Neuronal stem cell (in vitro differentiated cells): Measurements from ENCODE around the gene GNL3.

Source experiments
- DNase-seq: peaks from one replicate; pipeline ENCODE4 v3.0.0-alpha.2; 2013; ENCODE audit warnings: low spot score
- H2AFZ ChIP-seq: one replicate; pipeline ENCODE4 v1.6.1; 2013; ENCODE audit warnings: mild to moderate bottlenecking, low read length, inconsistent platforms
- H2AK5ac ChIP-seq: 2 replicates; pipeline ENCODE4 v1.6.1; 2013; ENCODE audit warnings: low read depth, mild to moderate bottlenecking, inconsistent platforms, low read length, moderate library complexity, mixed read lengths
- H2BK120ac ChIP-seq: 2 replicates; pipeline ENCODE4 v1.6.1; 2013; ENCODE audit warnings: low read depth, mild to moderate bottlenecking, inconsistent platforms, low read length, moderate library complexity, mixed read lengths
- H2BK12ac ChIP-seq: one replicate; pipeline ENCODE4 v1.6.1; 2013; ENCODE audit warnings: low read length, inconsistent platforms
- H2BK15ac ChIP-seq: 2 replicates; pipeline ENCODE4 v1.6.1; 2013; ENCODE audit warnings: mild to moderate bottlenecking, low read length, inconsistent platforms, mixed read lengths
- H2BK5ac ChIP-seq: one replicate; pipeline ENCODE4 v1.6.1; 2013; ENCODE audit warnings: inconsistent platforms, mild to moderate bottlenecking, low read length, moderate library complexity
- H3K14ac ChIP-seq: one replicate; pipeline ENCODE4 v1.6.1; 2013; ENCODE audit warnings: low read length, inconsistent platforms
- H3K18ac ChIP-seq: 2 replicates; pipeline ENCODE4 v1.6.1; 2013; ENCODE audit warnings: low read length, inconsistent platforms
- H3K23ac ChIP-seq: 2 replicates; pipeline ENCODE4 v1.6.1; 2013; ENCODE audit warnings: low read depth, mild to moderate bottlenecking, mixed read lengths, low read length, inconsistent platforms; ENCODE audit not compliant: poor library complexity
- H3K27ac ChIP-seq: replicated peaks from 3 replicates; pipeline ENCODE4 v1.5.1; 2013; ENCODE audit warnings: low read length, inconsistent platforms
- H3K27me3 ChIP-seq, 3 experiments: 2 replicates each; pipeline ENCODE4 v1.6.1; 2013; ENCODE audit warnings: low read length in 3 of 3, mild to moderate bottlenecking in 2 of 3, inconsistent platforms in 1 of 3, low read depth in 1 of 3, mixed read lengths in 1 of 3, moderate library complexity in 1 of 3; ENCODE audit not compliant: control insufficient read depth in 3 of 3, insufficient read depth in 3 of 3
- H3K36me3 ChIP-seq, 2 donors: replicated peaks in 1 of 2; 2 replicates each; pipeline ENCODE4 v1.6.1; 2013; ENCODE audit warnings: low read length in 2 of 2; ENCODE audit not compliant: control insufficient read depth in 2 of 2, insufficient read depth in 2 of 2
- H3K4ac ChIP-seq: 2 replicates; pipeline ENCODE4 v1.6.1; 2013; ENCODE audit warnings: inconsistent platforms, mild to moderate bottlenecking, low read length, moderate library complexity
- H3K4me1 ChIP-seq, 2 donors: 1 replicate in 1 of 2; 2 replicates in 1 of 2; pipeline ENCODE4 v1.6.1; 2013; ENCODE audit warnings: low read length in 2 of 2, low read depth in 1 of 2; ENCODE audit not compliant: control insufficient read depth in 2 of 2, insufficient read depth in 1 of 2
- H3K4me2 ChIP-seq: one replicate; pipeline ENCODE4 v1.6.1; 2013; ENCODE audit warnings: mild to moderate bottlenecking, low read length, inconsistent platforms; ENCODE audit not compliant: insufficient read depth, poor library complexity, severe bottlenecking
- H3K4me3 ChIP-seq, 2 donors: 2 replicates each; pipeline ENCODE4 v1.5.1; 2013; ENCODE audit warnings: low read length in 2 of 2, mild to moderate bottlenecking in 2 of 2, inconsistent platforms in 1 of 2, moderate library complexity in 1 of 2
- H3K79me1 ChIP-seq: one replicate; pipeline ENCODE4 v1.6.1; 2013; ENCODE audit warnings: low read depth, mild to moderate bottlenecking, inconsistent platforms, low read length, moderate library complexity
- H3K9ac ChIP-seq: one replicate; pipeline ENCODE4 v1.6.1; 2013; ENCODE audit warnings: mild to moderate bottlenecking, low read depth, low read length, inconsistent platforms; ENCODE audit not compliant: poor library complexity
- H3K9me3 ChIP-seq, 2 donors: replicated peaks in 1 of 2; 2 replicates each; pipeline versions ENCODE3 to v1.6.1; 2013; ENCODE audit warnings: low read length in 2 of 2, mild to moderate bottlenecking in 2 of 2, inconsistent platforms in 1 of 2, low read depth in 1 of 2, mixed read lengths in 1 of 2, moderate library complexity in 1 of 2; ENCODE audit not compliant: control insufficient read depth in 2 of 2, insufficient read depth in 1 of 2
- H4K8ac ChIP-seq: one replicate; pipeline ENCODE4 v1.6.1; 2013; ENCODE audit warnings: low read depth, mild to moderate bottlenecking, inconsistent platforms, low read length, moderate library complexity
- H4K91ac ChIP-seq: one replicate; pipeline ENCODE4 v1.6.1; 2013; ENCODE audit warnings: low read length, low read depth, mild to moderate bottlenecking, inconsistent platforms; ENCODE audit not compliant: poor library complexity
- WGBS, 2 donors: extraction: QIAGEN DNeasy Blood & Tissue Kit; methylation state at CpG; one replicate each; pipeline ENCODE4 v1.1.7; 2013; ENCODE audit warnings: missing lambda C conversion rate in 2 of 2, mixed read lengths in 1 of 2; ENCODE audit not compliant: insufficient read length in 2 of 2, insufficient replicate concordance in 1 of 2; ENCODE audit errors: extremely low coverage in 2 of 2; 5-methylcytosine and 5-hydroxymethylcytosine counted together

GNL3 gene

GRCh38 chr3:52681596-52681995 is 4.2 kb upstream of the GNL3 start:
- no peak overlapping the region for H2AFZ ChIP-seq
- no peak overlapping the region for H3K27ac ChIP-seq
- no peak for DNase-seq
- H3K4ac ChIP-seq, result no peak overlapping the region
- peaks cover 0 to 17% of the 10 kb centered on the region in 2 donors for H3K4me1 ChIP-seq
- H2BK5ac ChIP-seq, result no peak overlapping the region
- H3K4me3 ChIP-seq, result no peak overlapping the region
- H3K27me3 ChIP-seq, result no peaks in the 10 kb centered on the region
- no peak overlapping the region for H3K23ac ChIP-seq
- peaks cover 2% of the 10 kb centered on the region for H3K79me1 ChIP-seq
- no peak overlapping the region for H2BK15ac ChIP-seq
- no peak overlapping the region for H3K9ac ChIP-seq
- H3K18ac ChIP-seq, result no peak overlapping the region
- H2BK120ac ChIP-seq, result no peak overlapping the region
- H2AK5ac ChIP-seq, result no peak overlapping the region
- H3K9me3 ChIP-seq, result no peaks in the 10 kb centered on the region
- no peak overlapping the region for H4K91ac ChIP-seq
- WGBS, 2 donors, result no CpG with 5 or more reads among the region's 3 CpGs
- H3K14ac ChIP-seq, result no peak overlapping the region
- H3K4me2 ChIP-seq, result no peak overlapping the region
- peaks cover 14 to 66% of the 10 kb centered on the region in 2 donors for H3K36me3 ChIP-seq
- no peak overlapping the region for H2BK12ac ChIP-seq
- no peak overlapping the region for H4K8ac ChIP-seq

- H3K18ac ChIP-seq, result no peak overlapping the region
- no peak for DNase-seq
- H3K79me1 ChIP-seq, result peaks cover 2% of the 10 kb centered on the region
- no peak overlapping the region for H4K8ac ChIP-seq
- H3K4me2 ChIP-seq, result no peak overlapping the region
- H3K9ac ChIP-seq, result no peak overlapping the region
- peaks cover 14 to 66% of the 10 kb centered on the region in 2 donors for H3K36me3 ChIP-seq
- H3K27me3 ChIP-seq, result no peaks in the 10 kb centered on the region
- H3K4ac ChIP-seq, result no peak overlapping the region
- H3K4me3 ChIP-seq, result no peak overlapping the region
- no peak overlapping the region for H3K27ac ChIP-seq
- H3K4me1 ChIP-seq, result peaks cover 2 to 18% of the 10 kb centered on the region in 2 donors
- no peak overlapping the region for H2BK120ac ChIP-seq
- H2BK5ac ChIP-seq, result no peak overlapping the region
- H3K23ac ChIP-seq, result no peak overlapping the region
- H2AFZ ChIP-seq, result no peak overlapping the region
- no peak overlapping the region for H2AK5ac ChIP-seq
- H2BK12ac ChIP-seq, result no peak overlapping the region
- H3K9me3 ChIP-seq, result no peaks in the 10 kb centered on the region
- no peak overlapping the region for H4K91ac ChIP-seq
- H2BK15ac ChIP-seq, result no peak overlapping the region
- H3K14ac ChIP-seq, result no peak overlapping the region
Measured at GRCh38 chr3:52682016-52682415, 3.8 kb upstream of the GNL3 start.

GRCh38 chr3:52683611-52684010 is 2.2 kb upstream of the GNL3 start:
- no peak for DNase-seq
- peaks cover 2 to 22% of the 10 kb centered on the region in 2 donors for H3K4me1 ChIP-seq
- H4K91ac ChIP-seq, result no peak overlapping the region
- peaks cover 2% of the 10 kb centered on the region for H3K79me1 ChIP-seq
- H3K23ac ChIP-seq, result no peak overlapping the region
- no peak overlapping the region for H3K18ac ChIP-seq
- no peak overlapping the region for H2BK120ac ChIP-seq
- no peaks in the 10 kb centered on the region for H3K9me3 ChIP-seq
- no peak overlapping the region for H2BK12ac ChIP-seq
- H3K4ac ChIP-seq, result no peak overlapping the region
- no CpG with 5 or more reads among the region's 6 CpGs for WGBS, 2 donors
- no peak overlapping the region for H2AK5ac ChIP-seq
- H3K14ac ChIP-seq, result no peak overlapping the region
- H3K4me2 ChIP-seq, result no peak overlapping the region
- H3K27ac ChIP-seq, result no peak overlapping the region
- H2AFZ ChIP-seq, result no peak overlapping the region
- H4K8ac ChIP-seq, result no peak overlapping the region
- no peak overlapping the region for H3K4me3 ChIP-seq
- peaks cover 16 to 67% of the 10 kb centered on the region in 2 donors for H3K36me3 ChIP-seq
- H2BK5ac ChIP-seq, result no peak overlapping the region
- no peak overlapping the region for H3K9ac ChIP-seq
- H3K27me3 ChIP-seq, result no peaks in the 10 kb centered on the region
- no peak overlapping the region for H2BK15ac ChIP-seq

- H2BK15ac ChIP-seq, result no peak overlapping the region
- no peaks in the 10 kb centered on the region for H3K9me3 ChIP-seq
- peak overlapping the region in 1 of 2 donors; percentile 81 for H3K4me3 ChIP-seq
- DNase-seq, result no peak
- no peak overlapping the region for H3K14ac ChIP-seq
- no peak overlapping the region for H2AFZ ChIP-seq
- no peak overlapping the region for H2BK5ac ChIP-seq
- H3K9ac ChIP-seq, result no peak overlapping the region
- peaks cover 2 to 22% of the 10 kb centered on the region in 2 donors for H3K4me1 ChIP-seq
- no peak overlapping the region for H3K27ac ChIP-seq
- no peak overlapping the region for H3K18ac ChIP-seq
- no peak overlapping the region for H2AK5ac ChIP-seq
- H3K23ac ChIP-seq, result no peak overlapping the region
- no peak overlapping the region for H4K91ac ChIP-seq
- no peaks in the 10 kb centered on the region for H3K27me3 ChIP-seq
- no peak overlapping the region for H2BK120ac ChIP-seq
- peaks cover 2% of the 10 kb centered on the region for H3K79me1 ChIP-seq
- H3K36me3 ChIP-seq, result peaks cover 18 to 67% of the 10 kb centered on the region in 2 donors
- no peak overlapping the region for H2BK12ac ChIP-seq
- no peak overlapping the region for H3K4me2 ChIP-seq
- WGBS, 2 donors, result no CpG with 5 or more reads among the region's 5 CpGs
- no peak overlapping the region for H4K8ac ChIP-seq
- no peak overlapping the region for H3K4ac ChIP-seq
Measured at GRCh38 chr3:52684184-52684583, 1.6 kb upstream of the GNL3 start.
